Loucy (cell line): Measurements from ENCODE around the gene ADCY5.

Experiments
- CTCF ChIP-seq: fragments of 200-600 bp; sonication (generic); conservative IDR thresholded peaks from 2 replicates; pipeline ENCODE4 v1.5.1; 2014; ENCODE audit warnings: mild to moderate bottlenecking, antibody characterized with exemption, low read length
- EZH2phosphoT487 ChIP-seq: fragments of 200-600 bp; IDR thresholded peaks from 2 replicates; pipeline ENCODE4 v1.6.1; 2018; ENCODE audit warnings: antibody characterized with exemption, mild to moderate bottlenecking, moderate library complexity, borderline replicate concordance

GRCh38 chr3:123445702-123446101, 3.2 kb downstream of the ADCY5 start:
- TF ChIP-seq CTCF (no peak), EZH2phosphoT487 (no peak)
